ENCODE measurements around the gene LCP2. TPM values are rescaled to one million over a fixed set of nuclear protein-coding genes. Genes with fewer than 3 reads are reported as not detected.

The LCP2 gene
- total RNA-seq, 1 donor: not detected

DNA sequence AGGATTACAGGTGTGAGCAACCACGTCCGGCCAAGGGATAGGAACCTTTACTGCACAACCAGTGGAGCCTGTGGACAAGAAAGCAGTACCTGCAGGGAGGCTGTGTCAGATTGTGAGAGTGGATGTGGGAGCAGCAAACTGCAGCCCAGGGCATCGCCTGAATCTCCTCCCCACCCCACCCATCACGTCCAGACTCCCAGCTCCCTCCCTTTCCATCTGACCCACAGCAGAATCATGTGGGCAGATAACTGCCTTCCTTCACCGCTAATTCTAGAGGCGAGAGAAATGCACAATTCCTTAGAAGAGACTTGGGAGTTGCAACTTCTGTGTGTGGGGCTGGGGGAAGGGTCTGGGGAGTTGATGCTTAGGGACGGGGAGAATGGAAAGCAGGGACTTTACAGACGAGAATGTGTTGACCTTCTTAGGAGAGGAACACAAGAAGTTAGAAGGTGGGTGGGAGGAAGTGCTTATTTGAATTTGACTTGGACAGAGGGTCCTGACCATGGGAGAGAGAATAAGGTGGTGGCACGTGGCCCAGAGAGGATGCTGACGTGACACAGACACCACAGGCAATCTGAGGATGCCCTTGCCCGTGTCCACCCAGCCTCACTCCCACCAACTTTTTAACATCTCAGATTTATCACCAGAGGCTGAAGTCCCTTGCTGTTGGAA, 4.5 kb upstream of the LCP2 start:
- Histone ChIP-seq H3K79me2 (ENCODE audit: insufficient read depth, low read length) (no peaks in the 10 kb centered on the region), H3K27me3 (ENCODE audit: insufficient read depth, low read length) (peaks cover 9% of the 10 kb centered on the region), H3K4me1 (ENCODE audit: insufficient read depth, low read length) (peaks cover 6% of the 10 kb centered on the region), H4K20me1 (ENCODE audit: insufficient read depth, low read length) (no peaks in the 10 kb centered on the region), H3K27ac (ENCODE audit: low read depth, low read length) (no peak overlapping the region), H2AFZ (ENCODE audit: low read length) (no peak overlapping the region), H3K4me3 (ENCODE audit: insufficient read depth, low read length) (no peak overlapping the region), H3K36me3 (ENCODE audit: insufficient read depth, low read length) (no peaks in the 10 kb centered on the region), H3K4me2 (ENCODE audit: insufficient read depth, low read length) (no peak overlapping the region), H3K9me3 (ENCODE audit: low read depth, low read length) (no peaks in the 10 kb centered on the region)
- no peak for DNase-seq (ENCODE audit: insufficient read length, low spot score, missing footprints)
- TF ChIP-seq, protein P1, sequence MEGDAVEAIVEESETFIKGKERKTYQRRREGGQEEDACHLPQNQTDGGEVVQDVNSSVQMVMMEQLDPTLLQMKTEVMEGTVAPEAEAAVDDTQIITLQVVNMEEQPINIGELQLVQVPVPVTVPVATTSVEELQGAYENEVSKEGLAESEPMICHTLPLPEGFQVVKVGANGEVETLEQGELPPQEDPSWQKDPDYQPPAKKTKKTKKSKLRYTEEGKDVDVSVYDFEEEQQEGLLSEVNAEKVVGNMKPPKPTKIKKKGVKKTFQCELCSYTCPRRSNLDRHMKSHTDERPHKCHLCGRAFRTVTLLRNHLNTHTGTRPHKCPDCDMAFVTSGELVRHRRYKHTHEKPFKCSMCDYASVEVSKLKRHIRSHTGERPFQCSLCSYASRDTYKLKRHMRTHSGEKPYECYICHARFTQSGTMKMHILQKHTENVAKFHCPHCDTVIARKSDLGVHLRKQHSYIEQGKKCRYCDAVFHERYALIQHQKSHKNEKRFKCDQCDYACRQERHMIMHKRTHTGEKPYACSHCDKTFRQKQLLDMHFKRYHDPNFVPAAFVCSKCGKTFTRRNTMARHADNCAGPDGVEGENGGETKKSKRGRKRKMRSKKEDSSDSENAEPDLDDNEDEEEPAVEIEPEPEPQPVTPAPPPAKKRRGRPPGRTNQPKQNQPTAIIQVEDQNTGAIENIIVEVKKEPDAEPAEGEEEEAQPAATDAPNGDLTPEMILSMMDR (IDR thresholded peaks at IDR 0.05; ENCODE audit: extremely low read depth, low read depth, low read length): no peak

DNA sequence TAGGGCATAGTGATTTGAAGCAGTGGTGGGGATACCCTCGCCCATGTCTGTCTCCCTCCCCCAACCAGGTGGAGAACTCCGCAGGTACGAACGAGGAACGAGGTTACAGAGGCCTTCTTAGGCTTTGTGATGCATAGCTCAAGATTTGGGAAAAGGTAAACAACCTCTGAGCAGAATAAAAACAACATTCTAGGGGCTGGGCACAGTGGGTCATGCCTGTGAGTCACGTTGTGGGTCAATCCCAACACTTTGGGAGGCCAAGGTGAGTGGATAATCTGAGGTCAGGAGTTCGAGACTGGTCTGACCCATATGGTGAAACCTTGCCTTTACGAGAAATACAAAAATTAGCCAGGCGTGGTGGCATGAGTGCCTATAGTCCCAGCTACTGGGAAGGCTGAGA, 3.6 kb upstream of the LCP2 start:
- peaks cover 9% of the 10 kb centered on the region for H3K27me3 ChIP-seq (ENCODE audit: insufficient read depth, low read length)
- no peaks in the 10 kb centered on the region for H3K36me3 ChIP-seq (ENCODE audit: insufficient read depth, low read length)
- H3K4me3 ChIP-seq (ENCODE audit: insufficient read depth, low read length): no peak overlapping the region
- no peak overlapping the region for H3K27ac ChIP-seq (ENCODE audit: low read depth, low read length)
- H3K9me3 ChIP-seq (ENCODE audit: low read depth, low read length): no peaks in the 10 kb centered on the region
- H3K4me2 ChIP-seq (ENCODE audit: insufficient read depth, low read length): no peak overlapping the region
- DNase-seq (ENCODE audit: insufficient read length, low spot score, missing footprints): no peak
- peaks cover 1% of the 10 kb centered on the region for H3K4me1 ChIP-seq (ENCODE audit: insufficient read depth, low read length)
- H3K79me2 ChIP-seq (ENCODE audit: insufficient read depth, low read length): no peaks in the 10 kb centered on the region
- no peak overlapping the region for H2AFZ ChIP-seq (ENCODE audit: low read length)
- TF ChIP-seq, protein P1 (IDR thresholded peaks at IDR 0.05; ENCODE audit: extremely low read depth, low read depth, low read length): no peak
- no peaks in the 10 kb centered on the region for H4K20me1 ChIP-seq (ENCODE audit: insufficient read depth, low read length)

DNA sequence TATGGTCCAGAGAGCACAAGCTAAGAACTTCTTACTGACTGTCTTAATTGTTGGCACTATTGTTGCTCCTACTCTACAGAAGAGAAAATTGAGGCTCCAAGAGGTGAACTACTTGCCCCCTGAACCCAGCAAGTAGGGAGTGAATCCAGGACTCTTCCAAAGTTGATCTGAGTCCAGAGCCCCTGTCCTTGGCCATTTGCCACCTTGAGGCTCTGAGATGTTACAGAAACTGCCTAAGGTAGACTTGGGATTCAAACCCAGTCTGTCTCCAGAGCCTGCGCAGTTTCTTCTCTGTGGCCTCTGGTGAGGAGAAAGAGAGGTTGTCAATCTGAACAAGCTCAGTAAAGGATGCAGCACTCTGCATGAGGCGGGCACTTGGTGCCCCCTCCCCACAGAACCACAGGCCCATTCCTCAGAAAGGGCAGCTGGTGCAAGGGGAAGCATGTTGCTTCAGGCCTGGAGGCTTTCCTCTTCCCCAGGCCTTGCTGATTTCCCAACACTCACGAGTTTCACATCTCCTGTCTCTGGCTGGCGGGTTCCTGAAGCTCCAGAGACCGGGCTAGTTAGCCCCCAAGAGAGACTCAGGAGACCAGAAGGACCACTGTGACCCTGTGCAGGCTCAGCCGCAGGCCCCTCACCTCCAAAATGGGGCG, 2.9 kb upstream of the LCP2 start:
- Histone ChIP-seq H3K36me3 (ENCODE audit: insufficient read depth, low read length) (no peaks in the 10 kb centered on the region), H3K4me2 (ENCODE audit: insufficient read depth, low read length) (no peak overlapping the region), H3K79me2 (ENCODE audit: insufficient read depth, low read length) (no peaks in the 10 kb centered on the region), H4K20me1 (ENCODE audit: insufficient read depth, low read length) (no peaks in the 10 kb centered on the region), H3K4me1 (ENCODE audit: insufficient read depth, low read length) (no peaks in the 10 kb centered on the region), H3K9me3 (ENCODE audit: low read depth, low read length) (no peaks in the 10 kb centered on the region), H2AFZ (ENCODE audit: low read length) (no peak overlapping the region), H3K4me3 (ENCODE audit: insufficient read depth, low read length) (no peak overlapping the region), H3K27me3 (ENCODE audit: insufficient read depth, low read length) (peaks cover 10% of the 10 kb centered on the region), H3K27ac (ENCODE audit: low read depth, low read length) (no peak overlapping the region)
- TF ChIP-seq, protein P1 (IDR thresholded peaks at IDR 0.05; ENCODE audit: extremely low read depth, low read depth, low read length): no peak
- no peak for DNase-seq (ENCODE audit: insufficient read length, low spot score, missing footprints)

DNA sequence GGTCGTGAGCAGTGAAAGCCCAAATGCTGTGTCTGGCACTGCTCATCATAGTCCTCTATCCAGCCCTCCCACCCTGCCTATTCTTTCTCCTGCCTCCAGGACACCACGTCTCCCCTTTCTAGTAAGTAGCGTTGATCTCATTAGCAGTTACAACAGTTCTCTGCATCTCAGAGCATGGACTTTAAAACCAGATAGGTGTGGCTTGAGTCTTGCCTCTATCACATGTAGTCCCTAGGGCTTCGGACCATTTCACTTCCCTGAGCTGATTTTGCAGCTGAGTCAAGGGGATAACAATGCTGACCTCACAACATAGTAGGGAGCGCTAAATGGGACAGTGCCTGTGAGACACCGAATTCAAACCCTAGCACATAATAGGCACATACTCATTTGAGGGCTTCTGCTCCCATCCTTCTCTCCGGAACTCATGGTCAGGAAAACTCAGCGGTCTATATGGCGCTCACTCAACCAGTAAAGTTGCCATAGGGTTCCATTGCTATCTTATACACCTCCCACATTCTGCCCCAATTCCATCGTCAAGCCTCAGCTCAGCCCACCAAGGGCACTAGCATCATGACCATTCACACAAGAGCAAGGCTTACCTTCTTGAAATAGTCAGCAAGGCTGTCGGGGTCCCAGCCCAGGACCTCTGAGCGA, 515 bp downstream of the LCP2 start:
- no peak overlapping the region for H3K4me2 ChIP-seq (ENCODE audit: insufficient read depth, low read length)
- H3K79me2 ChIP-seq (ENCODE audit: insufficient read depth, low read length): no peaks in the 10 kb centered on the region
- H2AFZ ChIP-seq (ENCODE audit: low read length): no peak overlapping the region
- H3K9me3 ChIP-seq (ENCODE audit: low read depth, low read length): no peaks in the 10 kb centered on the region
- TF ChIP-seq, protein P1 (IDR thresholded peaks at IDR 0.05; ENCODE audit: extremely low read depth, low read depth, low read length): no peak
- H3K4me1 ChIP-seq (ENCODE audit: insufficient read depth, low read length): no peaks in the 10 kb centered on the region
- H4K20me1 ChIP-seq (ENCODE audit: insufficient read depth, low read length): no peaks in the 10 kb centered on the region
- H3K27me3 ChIP-seq (ENCODE audit: insufficient read depth, low read length): peaks cover 15% of the 10 kb centered on the region
- no peaks in the 10 kb centered on the region for H3K36me3 ChIP-seq (ENCODE audit: insufficient read depth, low read length)
- no peak for DNase-seq (ENCODE audit: insufficient read length, low spot score, missing footprints)
- H3K4me3 ChIP-seq (ENCODE audit: insufficient read depth, low read length): no peak overlapping the region
- no peak overlapping the region for H3K27ac ChIP-seq (ENCODE audit: low read depth, low read length)

Data from osteoblast (primary cell).